SIG-M5 treated with dmso at 0.1 percent for 504 hours (cell line): Measurements from ENCODE around the gene PRKAG1.

Experiments used
- DNase-seq: peaks from one replicate; lab custom pipeline; 2025; ENCODE audit not compliant: unreplicated experiment; lab: John Stamatoyannopoulos, UW

Gene PRKAG1

GRCh38 chr12:49032679-49033447 is 14.3 kb upstream of the PRKAG1 start:
- DNase-seq, result no peak

GRCh38 chr12:49032276-49032675 is 13.7 kb upstream of the PRKAG1 start:
- no peak for DNase-seq

DNA sequence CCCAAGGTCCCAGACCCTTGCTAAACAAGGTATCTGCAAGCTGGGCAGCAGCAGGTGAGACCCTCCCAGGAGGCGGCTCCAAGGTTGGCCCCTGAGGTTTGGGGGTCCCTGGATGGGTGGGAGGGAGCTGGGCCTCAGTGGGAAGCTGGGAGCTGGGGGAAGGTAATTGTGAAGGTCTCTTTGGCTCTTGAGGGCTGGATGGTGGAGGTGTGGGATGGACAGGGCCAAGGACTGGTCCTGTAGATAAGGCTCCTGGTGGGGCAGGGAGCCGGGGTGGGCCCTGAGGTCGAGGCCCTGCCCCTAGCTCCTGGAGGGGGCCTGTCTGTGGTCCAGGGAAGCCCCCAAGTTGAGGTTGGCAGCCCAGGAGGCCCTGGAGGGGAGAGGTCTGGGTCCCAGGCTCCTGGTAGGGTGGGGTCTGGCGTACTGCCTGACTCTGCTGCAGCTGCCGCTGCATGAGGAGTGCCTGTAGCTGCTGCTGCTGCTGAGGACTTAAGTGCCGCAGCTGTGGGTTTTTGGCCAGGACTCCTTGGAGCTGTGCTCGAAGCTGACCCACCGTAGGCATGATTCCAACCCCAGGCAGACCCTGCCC is 13.1 kb upstream of the PRKAG1 start:
- DNase-seq, result no peak

DNA sequence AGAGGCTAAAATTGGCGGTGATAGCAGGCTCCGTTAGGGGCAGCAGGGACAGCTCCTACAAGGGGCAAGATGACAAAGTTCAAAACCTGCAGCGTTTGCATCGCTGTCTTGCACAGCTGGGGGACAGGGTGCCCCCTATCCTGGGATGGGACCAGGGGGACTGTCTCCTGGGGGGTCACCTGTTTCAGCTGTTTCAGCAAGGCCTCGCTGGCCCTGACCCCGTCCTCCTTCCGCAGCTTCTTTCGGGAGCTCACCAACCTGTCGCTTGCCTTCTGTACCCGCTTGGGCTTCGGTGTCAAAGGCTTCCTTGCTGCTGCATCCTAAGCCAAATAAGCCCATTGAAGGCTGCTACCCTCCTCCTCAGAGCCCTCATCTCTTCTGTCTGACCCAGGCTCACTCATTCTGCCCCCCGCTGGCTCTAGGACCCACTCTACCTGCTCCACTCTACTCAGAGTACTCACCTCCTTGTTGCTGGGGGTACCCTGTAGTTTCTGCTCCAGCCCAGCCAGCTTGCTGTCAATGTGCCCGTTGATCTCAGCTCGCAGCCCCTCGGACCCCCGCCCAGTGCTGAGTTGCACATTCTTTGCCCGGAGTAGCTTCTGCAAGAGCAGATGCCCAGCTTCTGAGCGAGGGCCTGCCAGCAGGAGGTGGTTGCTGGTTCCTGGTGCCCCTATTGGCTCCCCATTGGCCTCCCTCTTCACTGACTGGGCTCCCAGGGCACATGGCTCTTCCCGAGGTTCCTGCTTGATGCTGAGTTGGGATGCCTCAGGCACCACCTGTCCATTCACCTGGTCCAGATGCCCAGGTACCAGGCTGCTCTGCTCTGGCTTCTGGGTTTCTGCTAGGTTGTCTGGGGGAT is 12.4 kb upstream of the PRKAG1 start:
- no peak for DNase-seq

- DNase-seq, result no peak
Measured at GRCh38 chr12:49030119-49030518, 11.5 kb upstream of the PRKAG1 start.

GRCh38 chr12:49028666-49029275 is 10.2 kb upstream of the PRKAG1 start:
- DNase-seq, result no peak

DNA sequence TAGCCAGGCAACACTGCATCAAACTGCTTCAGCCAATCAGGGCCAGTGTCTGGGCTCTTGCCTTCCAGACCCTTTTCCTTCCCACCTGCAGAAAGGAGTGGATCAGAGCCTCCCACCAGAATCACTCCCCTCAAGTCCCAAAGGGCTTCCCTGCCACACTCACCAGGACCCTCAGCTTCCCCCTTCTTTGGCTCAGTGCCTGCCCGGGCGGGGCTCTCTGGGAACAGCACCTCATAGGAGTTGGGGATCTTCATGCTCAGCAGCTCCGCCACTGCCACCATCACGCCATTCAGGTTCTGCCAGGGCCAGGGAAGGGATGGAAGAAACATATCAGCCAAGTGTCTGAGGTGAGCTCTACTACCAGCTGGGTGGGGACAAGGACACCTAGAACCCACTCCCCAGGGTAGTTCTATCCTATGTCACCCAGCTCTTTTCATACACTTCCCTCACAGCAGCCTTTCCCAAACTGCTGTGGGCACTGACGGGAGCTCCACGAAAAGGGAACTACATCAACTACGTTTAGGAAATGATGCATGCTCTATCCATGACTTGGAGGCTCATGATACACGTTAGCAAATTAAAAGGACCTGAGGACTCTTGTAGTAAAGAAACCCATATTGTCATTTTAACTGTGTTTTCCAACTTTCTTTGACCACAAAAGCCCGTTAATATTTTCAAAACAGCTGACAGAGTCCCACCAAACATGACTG is 9.4 kb upstream of the PRKAG1 start:
- DNase-seq, result no peak

GRCh38 chr12:49026678-49027480 is 8.3 kb upstream of the PRKAG1 start:
- DNase-seq, result no peak

- DNase-seq, result no peak
Measured at GRCh38 chr12:49026101-49026500, 7.5 kb upstream of the PRKAG1 start.

GRCh38 chr12:49025463-49025862 is 6.9 kb upstream of the PRKAG1 start:
- DNase-seq, result no peak

DNA sequence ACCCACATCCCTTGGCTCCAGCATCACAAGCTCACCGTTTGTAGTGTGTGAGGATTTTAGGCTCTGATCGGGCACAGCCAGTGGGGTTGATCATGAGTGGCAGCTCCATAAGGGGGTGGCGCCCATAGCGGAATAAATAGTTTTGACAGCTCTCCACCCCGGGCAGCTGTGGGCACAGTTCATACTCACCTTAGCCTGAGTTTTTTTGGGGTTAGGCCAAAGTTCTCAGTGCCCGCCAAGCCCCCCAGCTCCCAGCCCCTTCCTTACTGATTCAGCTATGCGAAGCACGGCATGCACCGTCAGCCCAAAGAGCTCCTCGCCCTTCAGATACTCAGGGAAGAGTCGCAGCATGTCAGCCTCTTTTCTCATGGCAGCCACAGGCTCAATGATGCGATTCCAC is 6.0 kb upstream of the PRKAG1 start:
- no peak for DNase-seq

DNA sequence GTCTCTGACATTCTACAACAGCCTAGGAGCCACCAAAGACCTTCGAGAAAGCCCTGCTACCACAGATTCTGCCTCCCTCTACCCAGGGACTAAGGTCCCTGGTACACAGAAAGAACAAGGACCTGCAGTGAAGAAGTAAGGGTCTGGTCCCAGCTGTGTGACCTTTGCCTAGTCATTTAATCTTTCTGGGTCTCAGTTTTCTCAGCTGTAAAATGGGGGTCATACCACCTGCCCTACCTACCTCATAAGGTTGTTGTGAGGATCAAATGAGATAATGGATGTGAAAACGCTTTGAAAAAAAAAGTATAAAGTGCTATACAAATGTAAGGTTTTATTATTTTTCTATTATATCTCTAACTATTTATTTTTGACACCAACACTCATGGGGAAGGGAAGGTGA is 5.2 kb upstream of the PRKAG1 start:
- no peak for DNase-seq

GRCh38 chr12:49022558-49023178 is 4.1 kb upstream of the PRKAG1 start:
- no peak for DNase-seq

- DNase-seq, result no peak
Measured at GRCh38 chr12:49021292-49021915, 2.8 kb upstream of the PRKAG1 start.

DNA sequence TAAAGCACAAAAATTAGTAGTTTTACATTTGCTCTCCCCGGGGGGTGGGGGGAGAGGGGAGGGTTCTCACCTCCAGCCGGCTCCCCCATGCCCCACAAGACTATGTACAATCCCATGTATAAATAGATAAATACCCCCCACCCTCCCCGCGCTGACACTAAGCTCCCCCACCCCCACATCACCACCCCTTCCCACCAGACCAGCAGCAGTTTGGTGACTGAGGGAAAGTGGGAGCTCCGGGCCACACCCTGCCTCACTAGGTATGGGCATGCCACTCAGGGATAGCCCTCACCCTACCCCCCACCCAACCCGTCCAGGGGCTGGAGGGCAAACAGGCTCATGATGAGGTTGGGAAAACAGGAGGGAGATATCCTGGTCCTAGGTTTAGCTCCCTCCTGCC is 1.9 kb upstream of the PRKAG1 start:
- no peak for DNase-seq

- DNase-seq, result peak; percentile 85
Measured at GRCh38 chr12:49019443-49020324, 1.1 kb upstream of the PRKAG1 start.

- DNase-seq, result peak; percentile 89
Measured at GRCh38 chr12:49019120-49019430, 499 bp upstream of the PRKAG1 start.

DNA sequence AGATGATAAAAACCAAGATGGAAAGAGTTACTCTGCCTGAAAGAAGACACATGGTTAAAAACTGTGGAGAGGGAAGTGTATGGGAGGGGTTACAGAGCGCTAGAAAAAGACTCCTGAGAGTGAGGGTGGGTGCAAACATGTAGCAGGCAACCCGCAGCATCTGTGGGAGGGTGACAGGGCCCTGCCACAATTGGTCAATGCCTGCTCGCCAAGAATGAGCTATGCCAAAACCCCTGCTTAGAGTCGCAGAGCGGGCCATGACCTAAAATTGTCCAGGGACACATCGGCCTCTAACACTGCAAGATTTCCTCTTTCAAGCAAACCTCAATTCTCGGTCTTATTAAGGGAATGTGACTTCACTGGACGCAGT is 700 bp downstream of the PRKAG1 start:
- peak; percentile 81 for DNase-seq
